Omental fat pad (tissue), 4 donors: Measurements from ENCODE around the gene GPR176. TPM values are rescaled to one million over a fixed set of nuclear protein-coding genes. Genes with fewer than 3 reads are reported as not detected.

ENCODE experiments used
- ATAC-seq: fragments of 150-250 bp; one replicate; pipeline ENCODE4 v1.9.1; 2016; ENCODE audit warnings: mild to moderate bottlenecking, moderate library complexity; ENCODE audit not compliant: low FRiP score
- DNase-seq: peaks from one replicate; pipeline ENCODE4 v3.0.0-alpha.2; 2019; ENCODE audit warnings: low spot score
- CTCF ChIP-seq, 3 donors: fragments of 450-650 bp; IDR thresholded peaks; one replicate each; pipeline ENCODE4 v1.5.1; 2016 to 2017; ENCODE audit warnings: antibody characterized with exemption in 3 of 3, mild to moderate bottlenecking in 3 of 3, moderate library complexity in 2 of 3
- total RNA-seq, 4 donors: library from RNA; depleted of rRNA; stranded (reverse); fragments of >200 nt; gene quantifications; one replicate each; pipeline ENCODE4 v1.1.0, GENCODE V29; 2016

Gene GPR176
- total RNA-seq, 4 donors from 2014 or later = 5.6 to 23.9 (median 11.7) TPM

- ATAC-seq (no peak), DNase-seq (no peak)
- TF ChIP-seq CTCF (IDR thresholded peaks at IDR 0.05) = no peak
Observed at GRCh38 chr15:39878406-39878785, 41.7 kb downstream of the GPR176 start.

GRCh38 chr15:39874890-39875549 lies 45.0 kb downstream of the GPR176 start:
- ATAC-seq (no peak), DNase-seq (no peak)
- TF ChIP-seq CTCF (IDR thresholded peaks at IDR 0.05) = no peak

GRCh38 chr15:39873978-39874377 lies 46.1 kb downstream of the GPR176 start:
- no peak for ATAC-seq
- TF ChIP-seq CTCF (IDR thresholded peaks at IDR 0.05) = no peak
- DNase-seq = no peak

- no peak for TF ChIP-seq CTCF (IDR thresholded peaks at IDR 0.05)
- DNase-seq (no peak), ATAC-seq (no peak)
Observed at GRCh38 chr15:39870537-39870936, 49.5 kb downstream of the GPR176 start.

- TF ChIP-seq CTCF (IDR thresholded peaks at IDR 0.05) = no peak
- no peak for DNase-seq
- ATAC-seq = no peak
Observed at GRCh38 chr15:39869858-39870515, 50.1 kb downstream of the GPR176 start.

GRCh38 chr15:39869254-39869653 lies 50.8 kb downstream of the GPR176 start:
- DNase-seq (no peak), ATAC-seq (no peak)
- TF ChIP-seq CTCF (IDR thresholded peaks at IDR 0.05) = no peak

GRCh38 chr15:39868396-39868795 lies 51.7 kb downstream of the GPR176 start:
- ATAC-seq (no peak), DNase-seq (no peak)
- TF ChIP-seq CTCF (IDR thresholded peaks at IDR 0.05) = no peak
